Muscle layer of duodenum (tissue), 2 donors: ENCODE data around the gene KIF16B.
A peak's percentile ranks its signal among the peaks of the same experiment; 100 is the strongest.

Experiments used
- H3K27ac ChIP-seq: one replicate; pipeline ENCODE4 v1.7.0; 2013; ENCODE audit warnings: mild to moderate bottlenecking, low read length
- H3K27me3 ChIP-seq: one replicate; pipeline ENCODE4 v1.7.0; 2013; ENCODE audit warnings: low read depth, mild to moderate bottlenecking, control low read depth, low read length
- H3K36me3 ChIP-seq, 2 donors: one replicate each; pipeline ENCODE4 v1.7.0; 2013; ENCODE audit warnings: low read length in 2 of 2, control low read depth in 1 of 2, mild to moderate bottlenecking in 1 of 2; ENCODE audit not compliant: insufficient read depth in 2 of 2, control insufficient read depth in 1 of 2
- H3K4me1 ChIP-seq, 2 donors: one replicate each; pipeline ENCODE4 v1.7.0; 2013; ENCODE audit warnings: low read length in 2 of 2, mild to moderate bottlenecking in 2 of 2, control low read depth in 1 of 2, moderate library complexity in 1 of 2; ENCODE audit not compliant: insufficient read depth in 2 of 2, control insufficient read depth in 1 of 2
- H3K4me3 ChIP-seq, 2 donors: one replicate each; pipeline ENCODE4 v1.7.0; 2013; ENCODE audit warnings: low read length in 2 of 2, low read depth in 1 of 2, mild to moderate bottlenecking in 1 of 2
- H3K9me3 ChIP-seq, 2 donors: one replicate each; pipeline ENCODE4 v1.7.0; 2013; ENCODE audit warnings: low read length in 2 of 2, control low read depth in 1 of 2, mild to moderate bottlenecking in 1 of 2; ENCODE audit not compliant: control insufficient read depth in 1 of 2
- donor health status: healthy.

KIF16B gene

DNA sequence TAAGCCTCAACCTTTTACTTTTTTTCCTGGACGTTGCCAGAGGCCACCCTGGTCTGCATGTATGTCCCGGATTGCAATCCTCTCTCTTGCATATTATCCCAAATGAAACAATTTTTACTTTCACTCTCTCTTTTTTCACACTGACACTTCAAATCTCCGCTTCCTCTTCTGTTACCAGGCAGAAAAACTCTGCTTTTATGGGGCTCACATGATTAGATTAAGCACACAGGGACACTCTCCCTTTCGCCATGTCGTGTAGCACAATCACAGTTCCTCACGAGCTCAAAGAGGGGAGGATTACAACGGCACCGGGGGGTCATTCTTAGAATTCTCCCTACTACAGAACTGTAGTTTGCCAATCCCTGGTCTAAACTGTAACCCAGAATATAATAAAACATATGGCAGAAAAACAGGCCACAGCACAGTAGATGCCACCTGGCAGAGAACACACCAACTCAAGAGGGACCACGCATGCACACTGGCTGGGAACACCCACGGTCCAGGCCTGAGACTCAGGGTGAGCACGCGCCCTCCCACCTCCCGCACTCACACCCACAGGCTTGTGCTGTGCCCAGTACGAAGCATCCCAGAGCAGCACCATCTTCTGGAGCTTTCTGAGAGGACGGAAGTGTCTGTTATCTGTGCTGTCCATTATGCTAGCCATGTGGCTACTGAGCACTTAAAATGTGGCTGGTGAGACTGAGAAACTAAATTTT lies 288.7 kb downstream of the KIF16B start:
- Histone ChIP-seq H3K4me3 (no peak overlapping the region), H3K27me3 (no peaks in the 10 kb centered on the region), H3K27ac (peak overlapping the region; percentile 34), H3K36me3 (no peaks in the 10 kb centered on the region), H3K4me1 (no peaks in the 10 kb centered on the region), H3K9me3 (no peaks in the 10 kb centered on the region)

DNA sequence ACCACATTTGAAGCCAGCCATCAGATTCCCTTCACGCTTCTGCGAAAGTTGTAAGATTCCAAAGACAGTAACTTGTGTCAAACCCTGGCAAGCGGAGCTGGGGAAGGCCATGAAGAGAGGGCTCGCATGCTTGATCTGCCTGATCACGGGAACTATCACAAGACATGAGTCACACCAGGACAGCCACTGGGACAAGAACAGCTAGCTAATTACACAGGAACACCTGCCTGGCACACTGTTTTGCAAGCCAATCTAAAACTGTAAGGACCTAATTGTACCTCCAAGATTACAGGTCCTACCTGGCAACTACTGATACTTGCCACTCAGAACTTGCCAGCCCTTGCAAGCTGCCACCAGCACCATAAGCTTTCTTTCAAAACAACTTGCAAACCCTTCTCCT lies 289.3 kb downstream of the KIF16B start:
- no peak overlapping the region for H3K4me3 ChIP-seq
- no peaks in the 10 kb centered on the region for H3K9me3 ChIP-seq
- H3K27me3 ChIP-seq, result no peaks in the 10 kb centered on the region
- no peak overlapping the region for H3K27ac ChIP-seq
- no peaks in the 10 kb centered on the region for H3K36me3 ChIP-seq
- no peaks in the 10 kb centered on the region for H3K4me1 ChIP-seq

DNA sequence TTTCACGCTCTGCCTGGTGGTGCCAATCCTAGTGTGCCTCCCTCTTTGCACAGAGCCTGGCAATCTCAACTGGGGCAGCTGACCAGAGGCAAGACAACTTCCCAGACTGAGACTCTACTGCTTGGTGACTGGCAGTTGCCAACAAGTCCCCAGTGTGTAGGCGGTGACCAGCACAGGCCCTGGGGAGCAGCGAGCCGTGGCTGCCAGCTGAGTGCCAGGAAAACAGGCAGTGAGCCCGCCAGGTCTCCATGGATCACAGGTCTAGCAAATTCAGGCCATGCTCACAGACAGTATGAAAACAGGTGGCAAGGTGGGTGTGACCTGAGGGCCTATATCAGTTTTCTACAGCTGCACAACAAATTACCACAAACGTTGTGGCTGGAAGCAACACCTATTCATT lies 289.9 kb downstream of the KIF16B start:
- no peak overlapping the region for H3K27ac ChIP-seq
- no peaks in the 10 kb centered on the region for H3K4me1 ChIP-seq
- no peaks in the 10 kb centered on the region for H3K9me3 ChIP-seq
- no peaks in the 10 kb centered on the region for H3K36me3 ChIP-seq
- H3K4me3 ChIP-seq, result no peak overlapping the region
- H3K27me3 ChIP-seq, result no peaks in the 10 kb centered on the region

DNA sequence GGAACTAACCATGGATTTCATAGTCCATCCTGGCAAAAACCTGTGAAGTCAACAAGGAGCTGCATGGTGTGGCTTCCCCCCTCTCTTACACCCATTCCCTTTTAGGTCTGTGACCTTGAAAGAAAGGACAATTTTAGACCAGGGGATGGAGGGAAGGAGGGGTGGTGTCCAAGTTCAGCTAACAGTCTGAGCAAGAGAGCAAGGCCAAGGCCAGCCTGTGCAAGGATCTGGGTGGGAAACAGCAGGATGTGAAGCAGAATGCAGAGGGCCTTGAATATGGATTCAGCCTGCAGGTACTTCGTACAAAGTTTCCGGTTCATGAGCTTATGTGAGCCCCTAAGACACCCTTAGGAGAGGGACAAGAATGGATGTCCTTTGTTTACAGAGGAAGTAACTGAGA lies 293.0 kb downstream of the KIF16B start:
- no peak overlapping the region for H3K27ac ChIP-seq
- H3K9me3 ChIP-seq, result no peaks in the 10 kb centered on the region
- H3K27me3 ChIP-seq, result no peaks in the 10 kb centered on the region
- H3K36me3 ChIP-seq, result no peaks in the 10 kb centered on the region
- H3K4me1 ChIP-seq, result no peaks in the 10 kb centered on the region
- H3K4me3 ChIP-seq, result no peak overlapping the region

DNA sequence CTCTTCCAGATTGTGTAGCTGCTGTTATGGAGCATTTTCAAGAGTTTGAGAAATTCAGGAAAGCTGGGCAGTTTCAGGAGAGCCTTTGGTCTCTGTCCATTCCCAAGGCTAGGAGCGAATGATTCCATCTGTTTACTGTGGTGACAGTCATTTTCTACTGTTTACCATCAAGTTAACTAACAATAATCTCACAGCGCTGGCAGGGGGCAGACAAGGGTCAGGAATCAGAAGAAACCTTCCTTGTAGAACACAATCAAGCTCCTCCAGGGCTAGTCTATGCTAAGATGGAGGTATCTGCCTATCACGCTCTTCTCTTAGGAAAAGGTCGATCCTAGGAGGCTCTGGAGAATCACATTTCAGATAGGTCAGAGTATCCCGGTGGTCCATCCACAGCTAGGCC lies 293.9 kb downstream of the KIF16B start:
- H3K27me3 ChIP-seq, result no peaks in the 10 kb centered on the region
- H3K27ac ChIP-seq, result no peak overlapping the region
- no peaks in the 10 kb centered on the region for H3K4me1 ChIP-seq
- no peaks in the 10 kb centered on the region for H3K9me3 ChIP-seq
- H3K4me3 ChIP-seq, result no peak overlapping the region
- no peaks in the 10 kb centered on the region for H3K36me3 ChIP-seq

DNA sequence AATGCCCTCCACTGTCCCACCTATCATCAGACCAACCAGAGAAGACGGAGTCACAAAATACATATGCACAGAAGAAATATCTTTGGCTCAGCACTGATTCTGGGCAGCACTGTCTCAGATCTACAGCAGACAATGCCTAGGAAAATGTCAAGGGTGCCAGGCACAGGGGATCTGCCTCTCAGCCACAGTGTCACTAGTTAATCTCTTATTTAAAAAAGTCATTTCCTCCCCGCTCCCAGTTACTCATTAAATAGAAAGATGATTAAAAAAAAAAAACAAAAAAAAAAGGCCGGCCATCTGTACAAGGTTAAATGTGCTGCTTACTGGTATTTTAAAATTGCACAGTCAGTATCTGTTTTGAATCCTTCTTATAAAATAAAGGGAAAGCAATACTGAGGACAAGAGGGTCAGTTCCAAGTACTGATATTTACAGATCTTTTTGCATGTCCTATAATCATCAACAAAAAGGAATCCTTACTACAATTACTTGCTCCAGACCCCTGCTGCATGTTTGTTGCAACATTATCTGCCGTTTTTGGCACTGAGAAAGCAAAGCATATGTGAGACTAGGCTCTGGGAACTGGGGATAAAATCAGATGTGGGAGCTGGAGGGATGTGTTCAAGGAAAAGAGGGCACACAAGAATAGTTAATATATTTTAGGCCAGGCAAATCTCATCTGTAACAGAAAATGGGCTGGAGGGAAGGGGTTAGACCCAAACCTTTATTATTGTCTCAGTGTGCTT lies 299.3 kb downstream of the KIF16B start:
- Histone ChIP-seq H3K4me3 (no peak overlapping the region), H3K27ac (no peak overlapping the region), H3K4me1 (no peaks in the 10 kb centered on the region), H3K36me3 (peaks cover 0 to 10% of the 10 kb centered on the region in 2 donors), H3K9me3 (no peaks in the 10 kb centered on the region), H3K27me3 (no peaks in the 10 kb centered on the region)

DNA sequence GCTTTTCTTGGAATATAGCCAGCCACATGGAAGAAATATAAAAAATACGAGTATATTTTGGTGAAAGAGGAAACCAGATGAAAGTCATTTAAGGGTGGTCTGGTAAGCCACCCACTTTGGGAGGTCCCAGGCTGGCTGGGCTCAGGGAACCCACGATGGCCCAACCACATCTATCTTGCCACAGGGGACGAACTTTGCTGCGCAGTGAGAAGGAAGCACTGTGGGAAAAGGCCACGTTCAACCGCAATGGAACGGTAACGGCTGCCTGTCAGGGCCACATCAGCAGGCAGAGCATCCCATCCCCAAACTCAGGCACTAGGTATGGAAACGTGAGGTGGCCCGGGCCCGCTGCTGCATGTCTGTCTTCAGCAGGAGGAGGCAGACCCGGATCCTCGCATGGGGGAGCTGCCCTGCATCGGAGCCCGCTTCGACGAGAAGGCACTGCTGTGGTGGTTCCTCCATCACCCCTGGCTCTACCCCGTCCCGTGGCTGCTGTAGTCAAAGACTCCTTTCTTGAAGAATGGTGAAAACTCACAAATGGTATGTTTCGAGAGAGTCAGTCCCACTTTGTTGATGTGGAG lies 300.4 kb downstream of the KIF16B start:
- H3K4me3 ChIP-seq, result no peak overlapping the region
- H3K27me3 ChIP-seq, result no peaks in the 10 kb centered on the region
- peaks cover 0 to 12% of the 10 kb centered on the region in 2 donors for H3K36me3 ChIP-seq
- H3K4me1 ChIP-seq, result no peaks in the 10 kb centered on the region
- no peak overlapping the region for H3K27ac ChIP-seq
- no peaks in the 10 kb centered on the region for H3K9me3 ChIP-seq

DNA sequence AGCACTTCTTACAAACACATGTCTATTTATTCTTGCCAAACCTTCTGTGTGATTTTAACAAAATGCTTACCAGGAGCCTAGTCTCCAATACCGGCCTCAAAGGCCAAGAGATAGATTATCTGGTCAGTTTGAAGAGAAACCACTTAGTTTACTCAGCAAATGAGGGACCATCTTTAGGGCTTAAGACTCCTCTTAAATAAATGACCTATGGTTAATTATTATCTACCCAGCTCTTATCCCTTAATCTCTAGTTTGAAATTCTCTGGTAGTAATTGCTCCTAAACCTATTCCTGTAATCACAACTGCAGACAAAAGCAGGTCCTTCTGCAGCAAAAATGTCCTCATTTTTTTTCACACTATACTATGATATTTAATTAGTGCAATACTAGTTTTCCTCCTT lies 301.8 kb downstream of the KIF16B start:
- peaks cover 0 to 18% of the 10 kb centered on the region in 2 donors for H3K36me3 ChIP-seq
- no peak overlapping the region for H3K27ac ChIP-seq
- H3K4me3 ChIP-seq, result no peak overlapping the region
- no peaks in the 10 kb centered on the region for H3K4me1 ChIP-seq
- H3K27me3 ChIP-seq, result no peaks in the 10 kb centered on the region
- peaks cover 2 to 7% of the 10 kb centered on the region in 2 donors for H3K9me3 ChIP-seq

DNA sequence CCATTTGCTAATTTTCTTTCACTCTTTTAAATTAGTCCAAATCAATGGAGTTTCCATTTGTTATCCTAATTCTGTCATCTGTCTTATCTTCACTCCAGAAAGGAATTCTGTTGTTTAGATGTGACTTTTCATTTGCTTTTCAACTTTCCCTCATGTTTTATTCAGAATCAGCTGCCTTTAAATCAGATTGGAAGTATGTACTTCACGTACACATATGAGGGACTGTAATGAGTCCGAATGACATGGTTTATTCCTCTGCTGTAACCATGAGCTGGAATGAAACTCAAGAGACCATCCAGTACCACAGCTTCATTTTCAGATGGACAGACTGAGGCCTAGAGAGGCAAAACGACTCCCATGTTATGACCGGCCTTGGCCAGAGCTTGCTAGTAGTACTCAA lies 302.3 kb downstream of the KIF16B start:
- Histone ChIP-seq H3K4me3 (no peak overlapping the region), H3K27me3 (no peaks in the 10 kb centered on the region), H3K36me3 (peaks cover 0 to 18% of the 10 kb centered on the region in 2 donors), H3K4me1 (no peaks in the 10 kb centered on the region), H3K9me3 (peaks cover 5 to 7% of the 10 kb centered on the region in 2 donors), H3K27ac (no peak overlapping the region)

DNA sequence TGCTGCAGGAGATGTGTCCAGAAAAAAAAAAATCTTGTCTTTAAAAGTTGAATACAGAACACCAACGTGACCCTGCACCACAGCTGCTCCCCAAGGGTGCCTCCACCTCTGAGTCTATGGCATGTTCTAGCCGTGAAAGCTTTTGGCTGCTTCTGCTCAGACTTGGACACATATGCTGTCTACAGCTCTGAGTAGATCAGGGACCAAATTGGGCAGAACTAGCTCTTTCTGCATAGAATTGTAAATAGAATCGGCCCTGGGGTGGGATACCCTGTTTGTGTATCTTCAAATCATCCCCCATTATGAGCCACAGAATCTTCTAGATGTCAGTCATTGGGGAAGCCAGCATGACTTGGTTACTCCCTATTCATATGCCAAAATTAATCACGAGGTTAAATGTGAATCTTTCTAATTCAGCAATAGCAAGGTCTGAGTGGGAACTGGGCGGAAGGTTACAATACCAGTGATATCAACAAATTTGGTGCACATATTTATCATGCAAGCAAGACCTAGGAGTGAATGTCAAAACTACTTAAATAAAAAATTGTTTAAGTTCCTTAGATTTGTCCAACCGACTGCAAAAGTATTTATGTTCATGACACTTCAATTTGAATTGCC lies 302.8 kb downstream of the KIF16B start:
- no peak overlapping the region for H3K4me3 ChIP-seq
- no peaks in the 10 kb centered on the region for H3K4me1 ChIP-seq
- H3K36me3 ChIP-seq, result peaks cover 0 to 18% of the 10 kb centered on the region in 2 donors
- no peaks in the 10 kb centered on the region for H3K27me3 ChIP-seq
- H3K9me3 ChIP-seq, result peaks cover 5 to 12% of the 10 kb centered on the region in 2 donors
- no peak overlapping the region for H3K27ac ChIP-seq

DNA sequence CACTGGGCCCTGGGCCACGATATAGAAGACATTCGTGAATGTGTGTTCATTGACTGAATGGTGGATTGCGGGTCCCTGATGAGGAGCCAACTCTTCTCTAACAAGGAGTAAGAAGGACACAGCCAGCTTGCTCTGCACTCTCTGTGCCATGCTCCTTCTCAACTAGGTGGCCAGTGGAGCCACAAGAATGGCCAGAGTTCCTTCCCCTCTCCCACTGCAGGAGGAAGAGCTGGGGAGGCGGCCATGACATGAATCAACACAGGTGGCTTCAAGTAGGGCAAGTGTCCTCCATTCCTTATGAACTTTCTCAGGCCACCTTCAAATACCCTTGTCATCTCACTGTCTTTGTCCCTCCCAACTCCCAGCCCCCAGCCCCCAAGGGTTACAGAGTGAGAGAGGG lies 305.7 kb downstream of the KIF16B start:
- Histone ChIP-seq H3K36me3 (peaks cover 0 to 8% of the 10 kb centered on the region in 2 donors), H3K9me3 (peaks cover 5 to 12% of the 10 kb centered on the region in 2 donors), H3K27ac (no peak overlapping the region), H3K4me3 (no peak overlapping the region), H3K4me1 (no peaks in the 10 kb centered on the region), H3K27me3 (no peaks in the 10 kb centered on the region)
